Nephron (organoid): ENCODE measurements around the gene SPTAN1.
"Not testable (repeated sequence)": the region's sequence is repeated elsewhere in the genome, so short reads cannot be mapped to it uniquely, and the experiment has no call there.

Source experiments
- H3K27ac Mint-ChIP-seq, 3 experiments: 2 replicates each; pipeline ENCODE4 v1.8.0; 2020; ENCODE audit warnings: mixed read lengths in 3 of 3, mild to moderate bottlenecking in 2 of 3, moderate library complexity in 1 of 3
- H3K27me3 Mint-ChIP-seq: 2 replicates; pipeline ENCODE4 v1.8.0; 2021; ENCODE audit warnings: low read depth, mild to moderate bottlenecking, moderate library complexity, mixed read lengths
- H3K36me3 Mint-ChIP-seq: 2 replicates; pipeline ENCODE4 v1.8.0; 2020; ENCODE audit warnings: low read depth, mixed read lengths
- H3K4me1 Mint-ChIP-seq: 2 replicates; pipeline ENCODE4 v1.8.0; 2020; ENCODE audit warnings: mixed read lengths
- H3K4me3 Mint-ChIP-seq, 3 experiments: 2 replicates each; pipeline ENCODE4 v1.8.0; 2020; ENCODE audit warnings: mild to moderate bottlenecking in 3 of 3, mixed read lengths in 3 of 3, moderate library complexity in 2 of 3
- H3K9me3 Mint-ChIP-seq: 2 replicates; pipeline ENCODE4 v1.8.0; 2020; ENCODE audit warnings: mixed read lengths
- TF ChIP-seq, protein P1 (sequence below), 3 experiments: fragments of 200-600 bp; sonication (generic); IDR thresholded peaks; one replicate each; pipeline ENCODE4 v1.5.0; 2021; ENCODE audit warnings: antibody characterized with exemption in 3 of 3; ENCODE audit not compliant: unreplicated experiment in 3 of 3

SPTAN1 gene

DNA sequence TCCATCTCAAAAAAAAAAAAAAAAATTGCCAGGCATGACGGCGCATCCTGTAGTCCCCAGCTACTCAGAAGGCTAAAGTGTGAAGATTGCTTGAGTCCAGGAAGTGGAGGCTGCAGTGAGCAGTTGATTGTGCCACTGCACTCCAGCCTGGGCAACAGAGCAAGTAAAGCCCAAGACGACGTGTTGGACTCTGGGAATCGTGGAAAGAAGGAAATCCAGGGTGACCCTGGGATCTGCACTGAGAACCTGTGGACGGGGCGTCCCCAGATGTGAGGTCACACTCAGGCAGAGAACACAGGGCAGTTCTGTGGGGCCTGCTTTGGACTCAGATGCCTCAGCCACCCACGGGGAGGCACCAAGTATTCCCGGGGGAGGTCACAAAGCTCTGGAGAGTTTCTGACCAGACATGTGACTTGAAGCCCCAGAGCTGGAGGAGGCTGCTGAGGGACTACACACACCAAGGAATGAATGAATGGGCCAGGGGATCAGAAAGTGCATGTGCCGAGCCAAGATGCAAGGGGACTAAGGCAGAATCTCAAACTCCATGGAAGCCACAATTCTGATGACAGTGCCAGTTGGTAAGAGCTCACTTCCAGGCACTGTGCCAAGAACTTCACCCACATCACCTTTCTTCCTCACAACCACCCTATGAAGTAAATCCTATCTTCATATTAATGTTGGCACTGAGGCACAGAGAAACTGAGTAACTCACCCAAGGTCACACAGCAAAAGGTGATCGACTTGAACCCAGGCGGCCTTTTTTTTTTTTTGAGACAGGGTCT lies 91.3 kb downstream of the SPTAN1 start:
- Mint-ChIP-seq H3K9me3 (no peaks in the 10 kb centered on the region), H3K4me3 (no peak overlapping the region), H3K4me1 (peaks cover 17% of the 10 kb centered on the region), H3K27ac (no peak overlapping the region), H3K27me3 (no peaks in the 10 kb centered on the region), H3K36me3 (peaks cover 15% of the 10 kb centered on the region)
- TF ChIP-seq, protein P1, sequence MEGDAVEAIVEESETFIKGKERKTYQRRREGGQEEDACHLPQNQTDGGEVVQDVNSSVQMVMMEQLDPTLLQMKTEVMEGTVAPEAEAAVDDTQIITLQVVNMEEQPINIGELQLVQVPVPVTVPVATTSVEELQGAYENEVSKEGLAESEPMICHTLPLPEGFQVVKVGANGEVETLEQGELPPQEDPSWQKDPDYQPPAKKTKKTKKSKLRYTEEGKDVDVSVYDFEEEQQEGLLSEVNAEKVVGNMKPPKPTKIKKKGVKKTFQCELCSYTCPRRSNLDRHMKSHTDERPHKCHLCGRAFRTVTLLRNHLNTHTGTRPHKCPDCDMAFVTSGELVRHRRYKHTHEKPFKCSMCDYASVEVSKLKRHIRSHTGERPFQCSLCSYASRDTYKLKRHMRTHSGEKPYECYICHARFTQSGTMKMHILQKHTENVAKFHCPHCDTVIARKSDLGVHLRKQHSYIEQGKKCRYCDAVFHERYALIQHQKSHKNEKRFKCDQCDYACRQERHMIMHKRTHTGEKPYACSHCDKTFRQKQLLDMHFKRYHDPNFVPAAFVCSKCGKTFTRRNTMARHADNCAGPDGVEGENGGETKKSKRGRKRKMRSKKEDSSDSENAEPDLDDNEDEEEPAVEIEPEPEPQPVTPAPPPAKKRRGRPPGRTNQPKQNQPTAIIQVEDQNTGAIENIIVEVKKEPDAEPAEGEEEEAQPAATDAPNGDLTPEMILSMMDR (IDR thresholded peaks at IDR 0.05; ENCODE audit: unreplicated experiment in 3 of 3): no peak

DNA sequence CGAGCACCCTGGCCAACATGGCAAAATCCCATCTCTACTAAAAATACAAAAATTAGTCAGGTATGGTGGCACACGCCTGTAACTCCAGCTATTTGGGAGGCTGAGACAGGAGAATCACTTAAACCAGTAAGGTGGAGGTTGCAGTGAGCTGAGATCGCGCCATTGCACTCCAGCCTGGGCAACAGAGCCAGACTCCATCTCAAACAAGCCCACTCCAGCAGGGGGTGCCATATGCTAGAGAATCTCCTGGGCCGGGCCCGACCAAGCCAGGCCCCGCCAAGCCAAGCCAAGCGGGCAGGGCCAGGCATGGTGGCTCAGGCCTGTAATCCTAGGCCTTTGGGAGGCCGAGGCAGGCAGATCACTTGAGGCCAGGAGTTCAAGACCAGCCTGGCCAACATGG lies 95.8 kb downstream of the SPTAN1 start:
- TF ChIP-seq, protein P1 (IDR thresholded peaks at IDR 0.05; ENCODE audit: unreplicated experiment in 3 of 3): peak in 1 of 3 experiments; percentile 33
- H3K4me1 Mint-ChIP-seq: peaks cover 17% of the 10 kb centered on the region
- H3K27me3 Mint-ChIP-seq, H3K9me3 Mint-ChIP-seq, H3K36me3 Mint-ChIP-seq, H3K27ac Mint-ChIP-seq, H3K4me3 Mint-ChIP-seq: not testable (repeated sequence)

DNA sequence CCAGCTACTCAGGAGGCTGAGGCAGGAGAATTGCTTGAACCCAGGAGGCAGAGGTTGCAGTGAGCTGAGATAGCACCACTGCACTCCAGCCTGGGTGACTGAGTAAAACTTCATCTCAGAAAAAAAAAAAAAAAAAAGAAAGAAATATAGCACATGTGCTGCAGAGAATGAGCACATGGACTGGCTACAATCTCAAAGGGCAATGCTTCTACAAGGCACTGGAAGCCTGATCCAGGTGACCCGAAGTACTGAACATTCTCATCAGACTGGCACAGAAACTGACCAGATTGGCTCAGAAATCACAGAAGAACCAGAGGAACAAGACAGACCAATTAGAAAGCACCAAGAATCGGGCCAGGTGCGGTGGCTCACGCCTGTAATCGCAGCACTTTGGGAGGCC lies 99.4 kb downstream of the SPTAN1 start:
- H3K27me3 Mint-ChIP-seq: no peaks in the 10 kb centered on the region
- TF ChIP-seq, protein P1 (IDR thresholded peaks at IDR 0.05; ENCODE audit: unreplicated experiment in 3 of 3): no peak

DNA sequence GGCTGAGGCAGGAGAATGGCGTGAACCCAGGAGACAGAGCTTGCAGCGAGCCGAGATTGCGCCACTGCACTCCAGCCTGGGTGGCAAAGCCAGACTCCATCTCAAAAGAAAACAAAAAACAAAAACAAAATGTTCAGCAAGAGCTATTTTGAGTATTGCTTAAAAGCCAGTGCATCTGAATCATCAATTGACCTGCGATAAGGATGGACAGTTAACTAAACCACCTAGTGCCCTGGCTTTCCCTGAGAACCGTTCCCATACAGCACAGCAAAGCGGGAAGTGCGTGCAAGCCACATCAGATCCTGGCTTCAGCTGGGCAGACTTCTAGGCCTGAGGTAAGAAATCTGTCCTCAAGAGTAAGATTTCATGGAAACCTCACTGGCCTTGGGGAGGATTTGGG lies 101.5 kb downstream of the SPTAN1 start:
- no peaks in the 10 kb centered on the region for H3K9me3 Mint-ChIP-seq
- H3K27me3 Mint-ChIP-seq: no peaks in the 10 kb centered on the region
- H3K36me3 Mint-ChIP-seq: no peaks in the 10 kb centered on the region
- H3K4me1 Mint-ChIP-seq: peaks cover 9% of the 10 kb centered on the region
- peak overlapping the region in 2 of 3 experiments; percentile 24 to 73 for H3K27ac Mint-ChIP-seq
- H3K4me3 Mint-ChIP-seq: peak overlapping the region; percentile 33 to 71 (median 58)
- TF ChIP-seq, protein P1 (IDR thresholded peaks at IDR 0.05; ENCODE audit: unreplicated experiment in 3 of 3): no peak

More for the DNA sequence above, 99.4 kb downstream of the SPTAN1 start:
- peak overlapping the region; percentile 15 to 64 (median 34) for H3K4me3 Mint-ChIP-seq
- H3K4me1 Mint-ChIP-seq: peaks cover 8% of the 10 kb centered on the region
- H3K9me3 Mint-ChIP-seq: no peaks in the 10 kb centered on the region
- H3K36me3 Mint-ChIP-seq: no peaks in the 10 kb centered on the region
- peak overlapping the region in 2 of 3 experiments; percentile 60 to 77 for H3K27ac Mint-ChIP-seq

DNA sequence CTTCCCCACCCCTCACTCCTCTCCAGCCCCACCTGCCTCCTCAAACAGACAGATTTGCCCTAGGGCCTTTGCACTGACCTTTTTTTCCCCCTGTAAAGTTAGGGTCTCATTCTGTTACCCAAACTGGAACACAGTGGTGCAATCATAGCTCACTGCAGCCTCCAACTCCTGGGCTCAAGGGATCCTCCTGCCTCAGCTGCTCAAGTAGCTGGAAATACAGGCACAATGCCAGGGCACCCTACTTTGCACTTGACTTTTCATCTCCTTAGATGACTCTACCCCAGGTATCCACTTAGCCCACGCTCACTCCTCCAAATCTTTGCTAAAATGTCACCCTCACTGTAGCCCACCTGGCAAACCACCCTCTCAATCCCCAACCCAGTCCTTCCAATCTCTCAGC lies 102.1 kb downstream of the SPTAN1 start:
- H3K36me3 Mint-ChIP-seq: no peaks in the 10 kb centered on the region
- H3K4me3 Mint-ChIP-seq: peak overlapping the region; percentile 46 to 71 (median 58)
- peaks cover 6% of the 10 kb centered on the region for H3K4me1 Mint-ChIP-seq
- no peaks in the 10 kb centered on the region for H3K9me3 Mint-ChIP-seq
- no peaks in the 10 kb centered on the region for H3K27me3 Mint-ChIP-seq
- TF ChIP-seq, protein P1 (IDR thresholded peaks at IDR 0.05; ENCODE audit: unreplicated experiment in 3 of 3): no peak
- peak overlapping the region; percentile 12 to 73 (median 24) for H3K27ac Mint-ChIP-seq
